ENCODE data around the gene LRMDA. TPM values are rescaled to one million over a fixed set of nuclear protein-coding genes. Genes with fewer than 3 reads are reported as not detected.
"Not testable (repeated sequence)": the region's sequence is repeated elsewhere in the genome, so short reads cannot be mapped to it uniquely, and the experiment has no call there.

Gene LRMDA
- total and polyA plus RNA-seq, 2 donors (not counting 1 experiment from before 2014, with no cell fraction given) = 0.12 TPM; not detected in 1

DNA sequence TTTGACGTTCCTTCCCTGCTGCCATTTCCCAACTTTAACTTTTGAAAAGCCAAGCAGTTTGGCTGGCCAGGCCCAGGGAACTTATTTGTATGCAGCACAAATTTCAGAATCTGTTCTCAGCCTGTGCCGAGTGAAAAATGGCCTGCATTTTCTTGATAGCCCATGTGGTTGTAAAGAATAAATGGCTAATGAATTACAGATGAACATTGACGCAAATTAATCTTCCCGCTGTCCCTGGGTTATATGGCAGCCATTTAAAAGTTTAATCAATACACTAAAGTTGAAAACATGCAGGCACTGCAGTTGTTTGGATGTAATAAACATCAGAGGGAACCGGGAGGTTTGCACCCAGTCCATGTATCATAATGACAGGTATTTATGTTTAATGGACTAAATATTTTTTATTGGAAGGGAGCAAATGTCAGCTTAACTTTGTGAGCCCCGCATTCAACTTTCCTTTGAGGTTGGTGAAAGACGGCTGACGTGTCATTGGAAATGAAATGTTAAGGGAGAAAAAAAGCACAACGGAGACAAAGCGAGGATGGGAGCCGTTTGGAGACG is 1092.4 kb downstream of the LRMDA start:
- Histone ChIP-seq H4K20me1 (ENCODE audit: control insufficient read depth, insufficient read depth, low read length, poor library complexity, severe bottlenecking) (no peaks in the 10 kb centered on the region), H3K79me2 (ENCODE audit: control insufficient read depth, insufficient read depth, low read length) (no peaks in the 10 kb centered on the region), H3K27me3 (replicated peaks in 1 of 4; ENCODE audit: control extremely low read depth in 1 of 4, control insufficient read depth in 3 of 4, insufficient read depth in 4 of 4, low read length in 3 of 4) (no peaks in the 10 kb centered on the region), H3K4me1 (ENCODE audit: control insufficient read depth in 2 of 2, insufficient read depth in 2 of 2, low read length in 2 of 2) (no peaks in the 10 kb centered on the region), H3K4me2 (replicated peaks; ENCODE audit: low read depth, low read length, poor library complexity, severe bottlenecking) (no peak overlapping the region), H3K9me3 (ENCODE audit: control extremely low read depth in 1 of 3, control insufficient read depth in 2 of 3, insufficient read depth in 1 of 3, low read length in 2 of 3) (no peaks in the 10 kb centered on the region), H3K36me3 (replicated peaks in 1 of 2; ENCODE audit: control extremely low read depth in 1 of 2, control insufficient read depth in 1 of 2, extremely low read depth in 1 of 2, insufficient read depth in 2 of 2, low read length in 1 of 2) (no peaks in the 10 kb centered on the region), H2AFZ (ENCODE audit: insufficient read depth, low read depth, low read length, poor library complexity, severe bottlenecking) (no peak overlapping the region), H3K4me3 (ENCODE audit: control extremely low read depth in 1 of 5, extremely low read depth in 1 of 5, insufficient read depth in 1 of 5, low read depth in 2 of 5, low read length in 4 of 5) (no peak overlapping the region), H3K27ac (ENCODE audit: low read length in 2 of 2) (no peak overlapping the region), H3K9ac (ENCODE audit: low read length) (no peak overlapping the region)
- Mint-ChIP-seq H3K27ac (no peak overlapping the region), H3K9me3 (ENCODE audit: insufficient read depth) (no peaks in the 10 kb centered on the region), H3K27me3 (no peaks in the 10 kb centered on the region), H3K4me3 (no peak overlapping the region), H3K4me1 (no peaks in the 10 kb centered on the region)
- ChIA-PET CTCF (no interaction called here), POLR2A (no interaction called here)
- TF ChIP-seq, protein P1, sequence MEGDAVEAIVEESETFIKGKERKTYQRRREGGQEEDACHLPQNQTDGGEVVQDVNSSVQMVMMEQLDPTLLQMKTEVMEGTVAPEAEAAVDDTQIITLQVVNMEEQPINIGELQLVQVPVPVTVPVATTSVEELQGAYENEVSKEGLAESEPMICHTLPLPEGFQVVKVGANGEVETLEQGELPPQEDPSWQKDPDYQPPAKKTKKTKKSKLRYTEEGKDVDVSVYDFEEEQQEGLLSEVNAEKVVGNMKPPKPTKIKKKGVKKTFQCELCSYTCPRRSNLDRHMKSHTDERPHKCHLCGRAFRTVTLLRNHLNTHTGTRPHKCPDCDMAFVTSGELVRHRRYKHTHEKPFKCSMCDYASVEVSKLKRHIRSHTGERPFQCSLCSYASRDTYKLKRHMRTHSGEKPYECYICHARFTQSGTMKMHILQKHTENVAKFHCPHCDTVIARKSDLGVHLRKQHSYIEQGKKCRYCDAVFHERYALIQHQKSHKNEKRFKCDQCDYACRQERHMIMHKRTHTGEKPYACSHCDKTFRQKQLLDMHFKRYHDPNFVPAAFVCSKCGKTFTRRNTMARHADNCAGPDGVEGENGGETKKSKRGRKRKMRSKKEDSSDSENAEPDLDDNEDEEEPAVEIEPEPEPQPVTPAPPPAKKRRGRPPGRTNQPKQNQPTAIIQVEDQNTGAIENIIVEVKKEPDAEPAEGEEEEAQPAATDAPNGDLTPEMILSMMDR (IDR thresholded peaks at IDR 0.05) = no peak
- TF ChIP-seq EZH2 (IDR thresholded peaks at IDR 0.05; ENCODE audit: borderline replicate concordance, insufficient read depth, low read depth, low read length, poor library complexity, severe bottlenecking) = no peak
- no peak for ATAC-seq (ENCODE audit: low read depth)
- intact Hi-C loops (cut with micrococcal nuclease) = no loop called here
- 93% methylated on average over 10 of the region's 12 CpGs for WGBS (ENCODE audit: insufficient coverage)
- DNase-seq = no peak

DNA sequence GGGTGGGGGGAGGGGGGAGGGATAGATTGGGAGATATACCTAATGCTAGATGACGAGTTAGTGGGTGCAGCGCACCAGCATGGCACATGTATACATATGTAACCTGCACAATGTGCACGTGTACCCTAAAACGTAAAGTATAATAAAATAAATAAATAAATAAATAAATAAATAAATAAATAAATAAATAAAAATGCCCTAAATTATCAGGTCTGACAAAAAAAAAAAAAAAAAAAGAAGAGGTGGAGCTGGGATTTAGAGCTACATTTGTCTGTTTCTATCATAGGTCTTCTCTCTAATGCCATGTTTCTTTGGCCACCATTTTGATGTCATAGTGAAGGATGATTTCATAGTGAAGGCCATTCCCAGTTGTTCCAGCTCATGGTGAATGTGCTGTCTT is 1095.4 kb downstream of the LRMDA start:
- H3K27me3 Mint-ChIP-seq; H3K4me1 ChIP-seq (ENCODE audit: control insufficient read depth in 2 of 2, insufficient read depth in 2 of 2, low read length in 2 of 2); H3K4me3 ChIP-seq (ENCODE audit: control extremely low read depth in 1 of 5, extremely low read depth in 1 of 5, insufficient read depth in 1 of 5, low read depth in 2 of 5, low read length in 4 of 5); intact Hi-C loops (cut with micrococcal nuclease); H3K9me3 Mint-ChIP-seq (ENCODE audit: insufficient read depth); POLR2A ChIA-PET; H3K9ac ChIP-seq (ENCODE audit: low read length); H3K27ac ChIP-seq (ENCODE audit: low read length in 2 of 2); H3K4me2 ChIP-seq (replicated peaks; ENCODE audit: low read depth, low read length, poor library complexity, severe bottlenecking); H4K20me1 ChIP-seq (ENCODE audit: control insufficient read depth, insufficient read depth, low read length, poor library complexity, severe bottlenecking); H2AFZ ChIP-seq (ENCODE audit: insufficient read depth, low read depth, low read length, poor library complexity, severe bottlenecking); H3K36me3 ChIP-seq (replicated peaks in 1 of 2; ENCODE audit: control extremely low read depth in 1 of 2, control insufficient read depth in 1 of 2, extremely low read depth in 1 of 2, insufficient read depth in 2 of 2, low read length in 1 of 2); H3K4me1 Mint-ChIP-seq; ATAC-seq (ENCODE audit: low read depth); H3K27me3 ChIP-seq (replicated peaks in 1 of 4; ENCODE audit: control extremely low read depth in 1 of 4, control insufficient read depth in 3 of 4, insufficient read depth in 4 of 4, low read length in 3 of 4); H3K27ac Mint-ChIP-seq; H3K79me2 ChIP-seq (ENCODE audit: control insufficient read depth, insufficient read depth, low read length); H3K4me3 Mint-ChIP-seq; DNase-seq; H3K9me3 ChIP-seq (ENCODE audit: control extremely low read depth in 1 of 3, control insufficient read depth in 2 of 3, insufficient read depth in 1 of 3, low read length in 2 of 3): not testable (repeated sequence)
- CTCF ChIA-PET = interaction anchor here (0.7 kb wide), 1 partner anchor 38 kb away, joined by 3 read pairs; no protein-coding TSS in a partner anchor
- WGBS (ENCODE audit: insufficient coverage) = no CpG with 5 or more reads among the region's 4 CpGs
